HUES64 (cell line): ENCODE results near the gene TBC1D22A.

Experiments
- H3K27ac ChIP-seq: 2 replicates; pipeline ENCODE4 v1.7.0; 2013; ENCODE audit warnings: low read depth, low read length, inconsistent platforms
- H3K27me3 ChIP-seq: 2 replicates; pipeline ENCODE4 v1.6.1; 2013; ENCODE audit warnings: mild to moderate bottlenecking, low read length; ENCODE audit not compliant: insufficient read depth
- H3K36me3 ChIP-seq: 2 replicates; pipeline ENCODE4 v1.6.1; 2013; ENCODE audit warnings: mild to moderate bottlenecking, low read length; ENCODE audit not compliant: insufficient read depth
- H3K4me1 ChIP-seq: 2 replicates; pipeline ENCODE4 v1.6.1; 2013; ENCODE audit warnings: mild to moderate bottlenecking, low read length, moderate library complexity; ENCODE audit not compliant: insufficient read depth
- H3K4me3 ChIP-seq: 2 replicates; pipeline ENCODE4 v1.5.1; 2013; ENCODE audit warnings: mild to moderate bottlenecking, low read length, moderate library complexity
- H3K9ac ChIP-seq: 2 replicates; pipeline ENCODE4 v1.6.1; 2013; ENCODE audit warnings: mild to moderate bottlenecking, low read depth, low read length
- H3K9me3 ChIP-seq: 2 replicates; pipeline ENCODE4 v1.6.1; 2013; ENCODE audit warnings: low read depth, low read length; ENCODE audit not compliant: insufficient read depth
- WGBS: fragments of 150-250, 120-280 bp; methylation state at CpG from one replicate; pipeline ENCODE4 v1.1.7; 2013; ENCODE audit warnings: missing lambda C conversion rate; 5-methylcytosine and 5-hydroxymethylcytosine counted together

TBC1D22A gene

DNA sequence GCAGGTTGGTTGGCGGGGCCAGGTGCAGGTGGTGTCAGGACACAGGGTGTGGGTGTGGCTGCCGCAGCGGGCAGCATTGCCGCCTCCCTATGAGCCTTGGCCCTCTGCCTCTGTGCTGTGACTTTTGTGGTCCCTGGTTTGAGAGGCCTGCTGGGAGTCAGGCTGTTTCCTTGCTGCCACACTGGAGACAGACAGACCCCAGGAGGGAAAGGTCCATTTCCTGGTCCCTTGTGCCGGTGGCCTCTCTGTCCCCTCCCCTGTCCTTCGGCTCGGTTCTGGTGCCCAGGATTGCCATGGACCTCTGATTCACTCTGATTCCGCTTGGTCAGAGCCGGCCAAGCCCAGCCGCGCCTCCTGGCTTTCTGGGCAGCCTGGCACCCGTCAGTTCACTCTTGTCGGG is 196.9 kb downstream of the TBC1D22A start:
- Histone ChIP-seq H3K27me3 (no peaks in the 10 kb centered on the region), H3K4me1 (peaks cover 17% of the 10 kb centered on the region), H3K9me3 (no peaks in the 10 kb centered on the region), H3K36me3 (no peaks in the 10 kb centered on the region), H3K9ac (no peak overlapping the region), H3K27ac (no peak overlapping the region), H3K4me3 (no peak overlapping the region)
- 86% methylated on average over 13 of the region's 13 CpGs for WGBS

- Histone ChIP-seq H3K4me1 (peaks cover 17% of the 10 kb centered on the region), H3K36me3 (no peaks in the 10 kb centered on the region), H3K9me3 (no peaks in the 10 kb centered on the region), H3K4me3 (no peak overlapping the region), H3K27me3 (no peaks in the 10 kb centered on the region), H3K27ac (0 out of 2 replicates have a peak overlapping the region, but pooled peaks have one; percentile 20), H3K9ac (no peak overlapping the region)
- WGBS = 94% methylated on average over 17 of the region's 17 CpGs
Observed at GRCh38 chr22:46961591-46962295, 199.3 kb downstream of the TBC1D22A start.

DNA sequence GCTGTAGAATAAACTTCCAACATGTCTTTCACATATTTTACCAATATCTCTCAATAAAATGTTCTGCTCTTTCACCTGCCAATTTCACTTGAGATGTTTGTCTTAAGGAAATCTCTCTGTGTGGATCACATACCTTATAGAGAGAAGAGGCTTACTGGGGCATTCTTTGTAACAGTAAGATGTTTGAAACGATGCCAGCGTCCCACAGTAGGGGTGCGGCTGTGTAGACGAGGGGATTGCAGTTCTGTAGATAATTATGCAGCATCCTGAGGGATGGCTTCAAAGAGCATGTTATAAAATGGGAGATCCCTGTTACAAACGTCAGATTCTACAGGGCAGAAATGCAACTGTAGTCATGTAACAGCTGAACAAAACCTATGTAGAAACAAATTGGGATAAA is 200.0 kb downstream of the TBC1D22A start:
- Histone ChIP-seq H3K36me3 (no peaks in the 10 kb centered on the region), H3K4me3 (no peak overlapping the region), H3K4me1 (peaks cover 17% of the 10 kb centered on the region), H3K27ac (no peak overlapping the region), H3K9me3 (no peaks in the 10 kb centered on the region), H3K27me3 (no peaks in the 10 kb centered on the region), H3K9ac (no peak overlapping the region)
- 94% methylated on average over 5 of the region's 5 CpGs for WGBS

- Histone ChIP-seq H3K27ac (no peak overlapping the region), H3K9me3 (no peaks in the 10 kb centered on the region), H3K36me3 (no peaks in the 10 kb centered on the region), H3K9ac (no peak overlapping the region), H3K4me1 (peaks cover 4% of the 10 kb centered on the region), H3K4me3 (no peak overlapping the region), H3K27me3 (no peaks in the 10 kb centered on the region)
- WGBS = 94% methylated on average over 16 of the region's 16 CpGs
Observed at GRCh38 chr22:46963672-46964545, 201.5 kb downstream of the TBC1D22A start.

DNA sequence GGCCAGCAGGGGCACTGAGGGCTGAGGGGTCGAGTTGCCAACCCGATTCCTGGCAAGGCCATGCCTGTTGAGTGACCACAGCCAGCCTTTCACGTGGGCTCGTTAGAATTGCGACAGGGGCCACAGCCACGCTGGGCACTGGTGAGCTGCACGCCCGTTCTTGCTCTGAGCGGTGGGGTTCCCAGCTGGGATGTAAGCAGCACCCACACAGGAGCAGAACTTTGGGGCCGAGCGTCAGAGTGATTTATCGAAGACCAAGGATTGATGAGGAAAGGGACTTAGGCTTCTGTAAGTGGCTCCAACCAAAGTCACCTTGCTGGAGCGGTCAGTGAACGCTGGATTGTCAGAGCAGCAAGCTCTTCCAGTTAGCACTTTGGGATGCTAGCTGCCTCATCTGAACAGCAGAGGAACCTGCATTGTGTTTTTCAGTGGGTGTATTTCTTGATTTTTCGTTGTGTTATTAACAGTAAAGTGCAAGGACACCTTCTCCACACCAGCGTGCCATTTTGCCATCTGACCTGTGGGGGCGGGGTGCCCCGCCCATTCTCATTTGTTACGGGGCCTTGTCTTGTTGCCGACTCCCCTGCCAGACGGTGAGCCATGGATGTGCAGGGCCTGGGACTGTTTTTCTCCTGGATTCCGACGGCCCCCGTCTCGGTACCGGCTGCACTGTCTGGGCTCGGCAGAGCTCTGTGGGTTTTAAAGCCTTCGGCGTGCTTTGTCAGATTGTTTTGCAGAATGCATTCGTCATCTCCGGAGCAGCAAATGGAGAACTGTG is 202.5 kb downstream of the TBC1D22A start:
- no peak overlapping the region for H3K4me3 ChIP-seq
- H3K9ac ChIP-seq = no peak overlapping the region
- 87% methylated on average over 31 of the region's 31 CpGs for WGBS
- no peaks in the 10 kb centered on the region for H3K27me3 ChIP-seq
- no peaks in the 10 kb centered on the region; the same call in 1 of the 2 replicates for H3K4me1 ChIP-seq
- no peak overlapping the region for H3K27ac ChIP-seq
- no peaks in the 10 kb centered on the region for H3K36me3 ChIP-seq
- no peaks in the 10 kb centered on the region for H3K9me3 ChIP-seq

GRCh38 chr22:46965555-46966494 is 203.4 kb downstream of the TBC1D22A start:
- H3K4me3 ChIP-seq = no peak overlapping the region
- H3K27me3 ChIP-seq = no peaks in the 10 kb centered on the region
- H3K36me3 ChIP-seq = no peaks in the 10 kb centered on the region
- H3K27ac ChIP-seq = no peak overlapping the region
- WGBS = 94% methylated on average over 32 of the region's 33 CpGs
- no peaks in the 10 kb centered on the region; the same call in 1 of the 2 replicates for H3K4me1 ChIP-seq
- H3K9ac ChIP-seq = no peak overlapping the region
- H3K9me3 ChIP-seq = no peaks in the 10 kb centered on the region

DNA sequence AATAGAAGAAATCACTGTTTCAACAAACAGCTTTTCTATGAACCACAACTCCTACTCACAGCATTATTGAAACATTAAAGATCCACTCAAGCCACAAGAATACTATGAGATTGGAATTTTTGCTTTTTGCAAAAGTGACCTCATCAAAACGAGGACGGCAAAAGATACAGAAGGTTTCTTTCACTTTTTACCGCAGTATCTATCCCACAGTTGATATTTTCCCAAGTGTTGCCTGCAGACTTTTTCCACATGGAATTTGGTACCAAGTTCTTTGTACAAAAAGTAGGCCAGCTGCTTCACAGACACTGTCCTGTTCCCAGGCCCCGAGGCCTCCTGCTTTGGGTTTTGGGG is 204.0 kb downstream of the TBC1D22A start:
- no peak overlapping the region for H3K27ac ChIP-seq
- H3K36me3 ChIP-seq = no peaks in the 10 kb centered on the region
- H3K4me3 ChIP-seq = no peak overlapping the region
- H3K4me1 ChIP-seq = no peaks in the 10 kb centered on the region; the same call in 1 of the 2 replicates
- no peaks in the 10 kb centered on the region for H3K27me3 ChIP-seq
- 94% methylated on average over 4 of the region's 4 CpGs for WGBS
- H3K9ac ChIP-seq = no peak overlapping the region
- H3K9me3 ChIP-seq = no peaks in the 10 kb centered on the region

DNA sequence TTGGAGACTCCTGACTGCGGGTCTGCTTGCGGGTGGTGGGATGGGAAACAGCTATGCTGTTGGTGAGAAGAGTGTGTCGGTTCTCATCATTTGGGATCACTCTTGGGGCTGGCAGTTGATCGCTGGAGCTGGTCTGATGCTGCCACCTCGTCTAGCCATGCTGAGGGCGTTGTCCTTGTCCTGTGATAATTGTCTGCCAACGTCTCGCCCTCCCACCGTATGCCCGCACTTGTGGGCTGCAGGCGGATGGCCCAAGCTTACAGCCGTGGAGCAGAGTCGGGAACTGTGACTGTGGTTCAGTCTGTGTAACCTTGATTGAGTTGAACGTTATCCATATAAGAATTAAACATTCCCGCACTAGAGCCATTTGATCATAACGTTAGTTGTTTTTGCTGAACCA is 204.4 kb downstream of the TBC1D22A start:
- Histone ChIP-seq H3K4me3 (no peak overlapping the region), H3K9ac (no peak overlapping the region), H3K4me1 (no peaks in the 10 kb centered on the region; the same call in 1 of the 2 replicates), H3K27ac (no peak overlapping the region), H3K9me3 (no peaks in the 10 kb centered on the region), H3K36me3 (no peaks in the 10 kb centered on the region), H3K27me3 (no peaks in the 10 kb centered on the region)
- 96% methylated on average over 16 of the region's 16 CpGs for WGBS

- H3K4me1 ChIP-seq = no peaks in the 10 kb centered on the region; the same call in 1 of the 2 replicates
- H3K4me3 ChIP-seq = no peak overlapping the region
- no peak overlapping the region for H3K27ac ChIP-seq
- H3K36me3 ChIP-seq = no peaks in the 10 kb centered on the region
- WGBS = 85% methylated on average over 20 of the region's 20 CpGs
- no peaks in the 10 kb centered on the region for H3K9me3 ChIP-seq
- H3K9ac ChIP-seq = no peak overlapping the region
- H3K27me3 ChIP-seq = no peaks in the 10 kb centered on the region
Observed at GRCh38 chr22:46967445-46968358, 205.3 kb downstream of the TBC1D22A start.
